Measurements from ENCODE around the gene SNTG2.

The SNTG2 gene

DNA sequence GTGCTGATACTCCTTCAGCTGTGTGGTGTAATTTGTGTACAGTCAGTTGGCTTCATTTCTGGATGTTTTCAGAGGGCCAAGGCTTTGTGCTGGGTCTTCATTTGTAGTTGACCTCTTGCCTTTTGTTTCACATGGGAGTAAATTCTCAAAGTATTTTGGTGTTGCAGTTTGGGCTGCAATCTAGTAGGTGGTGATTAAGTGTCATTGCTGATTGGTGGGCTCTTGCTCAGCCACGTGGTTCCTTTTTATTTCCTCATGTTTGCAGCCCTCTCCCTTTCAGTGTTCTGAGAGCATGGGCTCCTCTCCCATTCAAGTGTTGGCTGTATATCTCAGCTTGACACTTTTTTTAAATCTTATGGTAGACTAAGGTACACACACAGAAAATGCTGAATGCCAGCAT is 96.8 kb downstream of the SNTG2 start:
- peak; percentile 20 for DNase-seq (ENCODE audit: low spot score)

DNA sequence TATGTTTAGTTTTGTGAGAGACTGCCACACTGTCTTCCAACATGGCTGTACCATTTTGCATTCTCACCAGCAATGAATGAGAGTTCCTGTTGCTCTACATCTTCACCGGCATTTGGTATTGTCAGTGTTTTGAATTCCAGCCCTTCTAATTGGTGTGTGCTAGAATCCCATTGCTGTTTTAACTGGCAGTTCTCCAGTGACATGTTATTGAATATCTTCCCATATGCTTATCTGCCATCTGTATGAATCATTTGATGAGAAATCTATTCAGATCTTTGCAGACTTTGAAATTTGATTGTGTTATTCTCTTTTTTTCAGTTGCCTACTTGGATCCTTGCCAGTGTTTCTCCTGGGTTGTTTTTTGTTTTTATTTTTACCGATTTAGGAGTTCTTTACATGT is 99.0 kb downstream of the SNTG2 start:
- no peak for FAIRE-seq
- DNase-seq (ENCODE audit: low spot score) = no peak

More for the DNA sequence above, 96.8 kb downstream of the SNTG2 start:
- no peak for FAIRE-seq

DNA sequence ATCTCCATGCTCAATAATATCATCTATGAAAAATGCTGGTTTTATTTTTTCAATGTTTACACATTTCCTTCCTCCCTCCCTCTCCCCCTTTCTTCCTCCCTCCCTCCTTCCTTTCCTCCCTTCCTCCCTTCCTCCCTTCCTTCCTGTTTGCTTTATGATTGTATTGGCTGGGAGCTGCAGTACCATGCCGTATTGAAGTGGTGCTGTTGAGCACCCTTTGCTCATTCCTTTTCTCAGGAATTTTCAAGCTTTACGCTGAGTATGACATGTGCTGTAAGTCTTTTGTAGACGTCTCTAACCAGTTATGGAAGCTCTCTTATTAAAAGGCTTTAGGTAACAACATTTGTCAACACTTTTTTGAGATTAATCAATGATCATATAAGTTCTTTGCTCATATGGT is 100.4 kb downstream of the SNTG2 start:
- peak; percentile 33 for DNase-seq (ENCODE audit: low spot score)
- FAIRE-seq = no peak

DNA sequence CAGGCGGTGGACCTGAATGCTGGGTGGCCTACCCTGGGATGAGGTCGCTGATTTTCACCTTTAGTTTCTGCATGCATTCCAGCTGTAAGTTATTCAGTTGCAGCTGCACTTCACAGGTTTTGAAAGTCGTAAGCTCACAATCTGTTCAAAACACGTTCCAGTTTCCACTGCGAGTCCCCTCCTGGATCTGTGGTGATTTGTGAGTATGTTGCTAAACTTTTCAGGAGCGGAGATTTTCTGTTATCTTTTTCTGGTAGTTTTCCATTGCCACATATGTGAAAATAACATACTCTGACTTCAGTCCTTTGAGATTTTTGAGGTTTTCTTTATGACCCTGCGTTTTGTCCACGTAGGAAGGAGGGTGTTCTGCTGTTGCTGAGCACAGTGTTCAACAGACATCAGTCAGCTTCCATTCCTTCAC is 102.1 kb downstream of the SNTG2 start:
- no peak for DNase-seq (ENCODE audit: low spot score)
- no peak for FAIRE-seq

DNA sequence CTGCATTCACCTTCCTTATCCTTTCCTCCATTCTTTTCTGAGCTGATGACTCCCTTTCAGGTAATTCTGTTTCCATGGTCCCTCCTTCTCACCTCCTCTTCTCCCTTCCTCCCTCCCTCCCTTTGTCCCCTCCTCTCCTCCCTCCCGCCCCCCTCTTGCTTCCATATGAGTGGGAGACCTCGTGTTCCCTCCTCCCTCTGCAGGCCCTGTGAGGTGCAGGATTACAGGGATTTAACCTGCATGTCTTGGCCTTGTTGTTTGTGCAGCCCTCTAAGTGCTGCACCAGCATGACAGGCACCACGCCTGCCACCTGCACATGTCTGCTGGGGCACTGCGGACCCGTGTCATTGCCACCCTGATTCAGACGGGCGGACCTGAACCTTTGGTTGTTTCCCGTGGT is 103.1 kb downstream of the SNTG2 start:
- DNase-seq (ENCODE audit: low spot score) (no peak), FAIRE-seq (no peak)

DNA sequence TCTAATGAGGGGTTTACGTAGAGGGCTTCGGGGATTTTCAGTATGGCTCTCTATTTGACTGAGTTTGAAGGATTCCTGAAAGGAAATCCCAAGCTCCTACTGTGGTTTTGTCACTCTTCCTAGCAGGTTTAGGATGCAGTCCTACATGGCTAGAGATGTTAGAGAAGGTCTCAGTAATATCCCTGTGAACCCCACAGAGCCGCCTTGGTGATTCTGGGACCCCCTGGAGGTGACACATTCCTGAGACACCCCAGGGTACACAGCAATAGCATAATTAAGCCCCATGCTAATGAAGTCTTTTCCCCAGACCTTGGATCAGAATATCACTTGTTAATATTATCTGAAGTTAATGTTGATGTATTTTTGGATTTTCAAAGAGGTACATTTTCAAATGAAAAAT is 103.8 kb downstream of the SNTG2 start:
- no peak for FAIRE-seq
- DNase-seq (ENCODE audit: low spot score) = no peak

DNA sequence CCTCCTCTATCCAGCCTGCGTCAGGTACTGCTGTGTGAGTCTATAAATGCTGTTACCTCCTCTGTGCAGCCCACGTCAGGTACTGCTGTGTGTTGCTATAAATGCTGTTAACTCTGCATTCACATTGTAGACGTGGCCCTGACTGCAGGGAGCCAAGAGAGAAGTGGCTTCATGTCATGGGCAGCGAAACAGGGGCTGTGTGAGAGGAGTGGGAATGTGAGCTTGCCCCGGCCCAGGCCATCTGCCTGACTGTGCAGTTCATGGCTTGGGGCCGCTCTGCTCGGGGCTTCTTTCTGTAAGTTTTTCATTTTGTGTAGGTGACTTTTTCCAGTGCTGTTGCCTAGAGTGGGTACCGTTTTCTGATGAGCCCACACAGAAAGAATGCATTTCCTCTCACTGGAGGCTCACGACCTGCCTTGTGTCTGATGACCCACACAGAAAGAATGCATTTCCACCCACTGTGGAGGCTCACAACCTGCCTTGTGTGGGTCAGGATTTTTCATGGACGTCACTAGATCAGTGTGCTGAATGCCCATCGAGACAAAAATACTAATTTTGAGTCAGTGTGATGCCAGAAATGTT is 104.5 kb downstream of the SNTG2 start:
- FAIRE-seq (peak; percentile 76), DNase-seq (ENCODE audit: low spot score) (peak; percentile 86)

DNA sequence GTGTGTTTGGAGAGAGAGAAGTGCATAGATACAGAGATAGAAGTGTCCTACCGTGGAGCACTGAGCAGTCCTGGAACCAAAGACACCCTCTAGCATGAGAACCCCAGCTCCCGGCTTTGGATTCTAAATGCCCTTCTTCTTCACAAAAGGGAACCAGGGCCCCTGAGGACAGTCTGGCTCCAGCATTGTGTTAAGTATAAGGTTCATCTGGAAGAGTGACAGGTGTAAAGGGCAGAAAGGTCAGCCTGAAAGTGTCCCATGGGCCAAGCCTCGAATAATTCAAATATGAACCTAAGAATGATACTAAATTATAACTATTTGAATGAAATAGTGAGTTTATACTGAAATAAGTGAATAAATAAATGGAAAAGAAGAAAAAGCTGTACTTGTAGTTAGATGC is 109.7 kb downstream of the SNTG2 start:
- FAIRE-seq (no peak), DNase-seq (ENCODE audit: low spot score) (no peak)

DNA sequence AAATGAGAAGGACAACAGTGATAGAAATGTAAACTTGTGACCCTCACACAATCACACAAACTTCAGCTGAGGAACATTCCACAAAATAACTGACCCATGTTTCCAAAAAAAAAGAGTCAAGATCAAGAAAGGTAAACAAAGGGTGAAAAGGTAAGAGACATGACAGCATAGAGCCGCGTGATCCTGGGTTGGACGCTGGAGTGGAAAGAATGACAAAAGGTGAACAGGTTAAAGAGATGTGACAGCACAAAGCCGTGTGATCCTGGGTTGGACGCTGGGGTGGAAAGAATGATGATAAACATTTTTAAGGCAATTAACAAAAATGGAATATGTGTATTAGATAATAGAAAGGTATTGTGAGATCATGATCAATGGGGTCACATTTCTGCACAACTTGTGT is 110.3 kb downstream of the SNTG2 start:
- FAIRE-seq (no peak), DNase-seq (ENCODE audit: low spot score) (no peak)

DNA sequence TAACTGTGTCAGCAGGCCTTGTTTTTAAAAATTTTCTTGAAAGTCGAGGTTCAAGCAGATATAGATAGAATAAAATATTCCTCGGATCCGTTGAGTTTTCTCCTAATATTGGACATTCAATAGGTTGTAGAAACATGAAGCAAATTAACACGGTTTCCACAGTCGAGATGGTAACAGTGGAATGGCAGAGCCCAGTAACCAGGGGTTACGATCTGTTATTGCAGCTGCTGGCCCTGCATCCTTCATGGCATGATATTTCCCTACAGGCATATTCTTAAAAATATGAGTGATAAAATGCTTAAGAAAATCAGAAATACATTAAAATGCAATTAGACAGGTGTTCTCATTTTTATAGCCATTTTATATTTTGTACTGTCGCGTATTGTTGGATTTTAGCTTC is 117.6 kb downstream of the SNTG2 start:
- no peak for DNase-seq (ENCODE audit: low spot score)
- no peak for FAIRE-seq

DNA sequence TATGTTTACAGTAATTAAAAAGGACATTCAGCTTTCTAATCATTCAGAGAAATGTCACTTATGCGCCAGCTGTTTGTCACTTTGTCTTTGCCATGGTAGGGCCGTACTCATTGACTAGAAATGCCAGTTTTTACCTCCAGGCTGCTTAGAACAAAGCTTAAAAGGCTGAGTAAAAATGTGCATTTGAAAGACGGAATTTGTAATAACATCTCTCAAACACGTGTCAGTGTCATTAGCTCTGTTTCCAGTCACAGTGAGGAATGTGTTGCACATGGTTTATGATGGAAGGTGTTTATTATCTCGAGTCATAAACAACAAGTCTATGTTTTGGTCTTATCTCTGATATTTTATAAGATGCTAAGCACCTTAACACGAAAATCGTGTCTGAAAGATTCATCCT is 118.2 kb downstream of the SNTG2 start:
- FAIRE-seq (no peak), DNase-seq (ENCODE audit: low spot score) (no peak)

DNA sequence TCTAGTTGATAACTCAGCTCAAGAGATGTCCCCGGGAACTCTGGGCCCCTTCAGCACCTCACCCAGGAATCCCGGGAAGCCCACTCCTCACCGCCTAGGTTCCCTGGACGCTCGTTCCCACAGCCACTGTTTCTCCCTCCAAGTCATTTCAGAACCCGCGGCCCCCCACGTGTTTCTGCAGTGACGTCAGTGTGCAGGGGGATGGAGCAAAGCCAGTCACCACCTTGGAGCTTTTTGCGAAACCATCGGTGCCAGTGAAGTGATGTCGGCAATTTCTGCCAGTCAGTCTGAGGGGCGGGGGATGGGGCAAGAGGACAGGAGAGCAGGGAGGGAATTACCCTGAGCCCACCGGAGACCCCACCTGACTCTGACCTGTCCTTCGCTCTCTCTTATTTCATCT is 119.2 kb downstream of the SNTG2 start:
- FAIRE-seq = no peak
- no peak for DNase-seq (ENCODE audit: low spot score)

DNA sequence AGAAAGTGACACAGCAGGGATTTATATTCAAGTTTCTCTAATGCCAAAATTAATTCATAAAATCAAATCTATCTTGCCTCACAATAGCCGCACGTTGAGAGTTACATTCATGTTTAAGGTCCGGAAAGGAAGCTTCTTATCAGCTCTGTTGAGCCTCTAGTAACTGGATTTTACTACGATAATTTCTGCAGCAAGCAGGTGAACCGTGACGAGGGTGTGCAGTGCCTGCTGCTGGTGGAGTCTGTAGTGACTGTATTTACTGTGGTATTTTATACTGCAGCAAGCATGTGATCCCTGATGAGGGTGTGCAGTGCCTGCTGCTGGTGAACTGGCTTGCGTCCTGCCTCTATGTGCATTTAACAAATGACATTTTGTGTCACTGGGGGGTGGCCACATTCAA is 120.0 kb downstream of the SNTG2 start:
- FAIRE-seq = no peak

DNA sequence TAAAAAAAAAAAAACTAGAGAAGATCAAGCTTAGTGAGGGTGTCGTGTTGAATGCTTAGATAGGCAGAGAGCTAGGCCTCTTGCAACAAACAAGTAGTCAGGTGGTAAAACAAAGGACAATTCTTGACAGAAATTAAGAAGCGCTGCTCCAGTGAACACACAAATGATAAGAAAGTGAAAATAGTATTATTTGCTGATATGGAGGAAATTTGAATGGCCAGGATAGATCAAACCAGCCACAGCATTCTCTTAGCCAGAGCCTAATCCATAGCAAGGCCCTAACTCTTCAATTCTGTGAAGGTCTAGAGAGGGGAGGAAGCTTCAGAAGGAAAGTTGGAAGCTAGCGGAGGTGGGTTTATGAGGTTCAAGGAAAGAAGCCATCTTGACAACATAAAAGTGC is 121.0 kb downstream of the SNTG2 start:
- no peak for DNase-seq (ENCODE audit: low spot score)
- no peak for FAIRE-seq

More for the DNA sequence above, 120.0 kb downstream of the SNTG2 start:
- no peak for DNase-seq (ENCODE audit: low spot score)

DNA sequence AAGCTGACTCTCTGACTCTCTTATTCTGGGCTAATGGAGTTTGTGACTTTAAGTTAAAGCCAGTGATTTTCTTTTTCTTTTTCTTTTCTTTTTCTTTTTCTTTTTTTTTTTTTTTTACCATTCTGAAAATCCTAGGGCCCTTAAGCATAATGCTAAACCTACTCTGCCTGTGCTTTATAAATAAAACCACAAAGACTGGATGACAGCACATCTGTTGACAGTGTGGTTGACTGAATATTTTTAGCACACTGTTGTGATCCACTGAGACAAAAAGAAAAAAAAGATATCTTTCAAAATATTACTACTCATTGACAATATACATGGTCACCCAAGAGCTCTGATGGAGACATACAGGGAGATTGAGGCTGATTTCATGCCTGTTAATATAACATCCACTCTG is 121.6 kb downstream of the SNTG2 start:
- FAIRE-seq = no peak
- DNase-seq (ENCODE audit: low spot score) = no peak

DNA sequence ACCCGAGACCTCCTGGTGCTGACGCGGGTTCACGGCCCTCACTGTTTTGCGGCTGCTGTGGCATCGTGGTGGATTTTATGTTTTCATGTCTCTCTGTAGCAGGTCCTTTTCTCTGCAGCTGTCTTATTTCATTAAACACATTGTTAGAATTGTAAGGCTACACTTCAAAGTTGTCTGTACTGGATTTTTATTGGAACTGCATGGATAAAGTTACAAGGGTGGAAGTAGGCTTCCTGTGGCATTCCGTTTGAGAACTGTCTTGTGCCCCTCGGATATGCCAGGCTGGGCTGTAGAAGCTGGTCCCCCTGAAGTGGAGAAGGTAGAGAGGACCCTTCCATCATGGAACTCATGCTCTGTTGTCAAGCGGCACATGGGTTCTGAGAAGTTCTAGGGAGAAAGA is 127.3 kb downstream of the SNTG2 start:
- no peak for FAIRE-seq

DNA sequence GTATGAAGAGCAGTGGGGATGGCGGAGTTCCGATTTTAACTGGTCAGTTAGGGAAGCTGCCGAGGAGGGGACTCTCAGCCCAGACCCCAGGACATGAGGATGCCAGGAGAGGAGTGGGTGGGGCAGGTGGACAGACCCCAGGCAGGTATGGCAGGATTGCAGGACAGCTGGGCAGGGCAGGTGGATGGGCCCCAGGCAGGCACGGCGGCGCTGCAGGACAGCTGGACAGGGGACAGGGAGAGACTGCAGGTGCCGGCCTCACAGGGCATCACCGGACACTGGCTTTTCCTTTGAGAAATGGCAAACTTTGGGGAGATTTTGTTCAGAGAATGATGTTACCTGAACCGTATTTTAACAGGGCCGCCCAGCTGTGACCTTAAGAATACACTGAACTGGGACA is 127.7 kb downstream of the SNTG2 start:
- DNase-seq (ENCODE audit: low spot score) (no peak), FAIRE-seq (no peak)

More for the DNA sequence above, 127.3 kb downstream of the SNTG2 start:
- DNase-seq (ENCODE audit: low spot score) = no peak

DNA sequence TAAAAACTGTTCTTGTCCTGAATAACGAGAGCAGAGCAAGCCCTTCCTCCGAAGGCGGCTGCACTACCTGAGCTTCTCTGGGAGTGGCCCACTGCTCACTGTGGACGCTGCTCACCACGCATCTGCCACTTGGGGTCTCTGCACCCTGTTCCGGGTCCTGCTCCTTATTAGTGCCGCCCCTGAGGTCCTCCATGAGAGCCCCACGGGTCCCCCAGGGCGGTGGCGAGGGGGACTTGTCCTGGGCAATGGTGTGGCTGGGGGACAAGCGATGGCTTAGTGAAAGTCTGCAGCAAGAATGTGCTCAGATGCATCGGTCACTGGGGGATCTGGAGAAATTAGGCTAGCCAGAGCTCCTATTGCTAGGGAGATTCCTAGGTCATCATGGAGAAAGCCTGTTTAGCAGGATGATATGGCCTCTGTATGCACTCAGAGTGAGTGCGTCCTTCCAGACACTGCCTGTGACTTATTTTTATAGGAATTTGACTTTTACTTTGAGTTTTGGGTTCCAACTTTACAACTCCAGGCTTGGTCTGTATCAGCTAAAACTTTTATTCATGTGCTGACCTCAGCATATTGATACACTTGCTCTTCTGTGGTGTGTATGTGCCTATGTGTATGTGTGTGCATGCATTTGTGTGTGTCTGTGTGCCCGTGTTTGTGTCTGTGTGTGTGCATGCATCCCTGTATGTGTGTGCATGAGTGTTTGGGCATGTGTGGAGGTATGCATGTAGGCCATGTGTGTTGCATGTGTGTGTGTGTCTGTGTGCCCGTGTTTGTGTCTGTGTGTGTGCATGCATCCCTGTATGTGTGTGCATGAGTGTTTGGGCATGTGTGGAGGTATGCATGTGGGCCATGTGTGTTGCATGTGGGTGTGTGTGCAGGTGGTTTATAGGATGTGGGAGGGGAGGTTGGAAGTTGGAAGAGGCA is 129.5 kb downstream of the SNTG2 start:
- FAIRE-seq = no peak
- DNase-seq (ENCODE audit: low spot score) = no peak

DNA sequence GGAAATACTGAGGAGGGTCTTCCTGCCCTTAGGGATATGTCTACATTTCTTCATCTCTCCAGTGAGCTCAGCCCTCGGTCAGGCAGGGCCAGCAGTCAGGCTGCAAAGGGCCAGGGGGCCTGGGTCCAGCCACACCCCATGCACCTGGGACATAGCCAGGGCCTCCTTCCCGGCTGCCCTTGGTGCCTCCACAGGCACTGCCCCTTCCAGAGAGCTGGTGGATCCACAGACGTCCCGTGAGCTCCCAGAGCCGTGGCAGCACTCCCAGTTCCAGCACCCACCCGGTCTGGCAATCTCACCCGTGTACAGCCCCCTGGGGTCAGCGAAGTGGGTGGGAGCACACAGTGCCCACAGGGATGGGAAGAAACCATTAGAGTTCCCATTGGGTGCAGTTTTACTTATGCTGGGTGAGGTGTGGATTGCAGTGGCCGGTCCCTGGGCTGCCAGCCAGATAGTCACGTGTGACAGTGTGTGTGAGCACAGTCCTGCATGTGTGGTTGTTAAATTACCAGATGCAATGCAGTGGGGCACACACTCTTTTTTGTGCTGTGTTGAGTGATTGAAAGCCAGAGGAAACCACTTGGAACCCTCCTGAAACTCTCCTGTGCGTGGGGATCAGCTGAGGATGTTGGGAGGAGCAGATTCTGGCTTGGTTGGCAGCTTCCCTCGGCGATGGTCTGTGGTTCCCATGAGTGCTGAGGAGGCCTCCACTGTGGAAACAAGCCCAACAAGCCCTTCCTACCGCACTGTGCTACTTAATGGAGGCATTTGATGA is 131.0 kb downstream of the SNTG2 start:
- FAIRE-seq (no peak), DNase-seq (ENCODE audit: low spot score) (no peak)

DNA sequence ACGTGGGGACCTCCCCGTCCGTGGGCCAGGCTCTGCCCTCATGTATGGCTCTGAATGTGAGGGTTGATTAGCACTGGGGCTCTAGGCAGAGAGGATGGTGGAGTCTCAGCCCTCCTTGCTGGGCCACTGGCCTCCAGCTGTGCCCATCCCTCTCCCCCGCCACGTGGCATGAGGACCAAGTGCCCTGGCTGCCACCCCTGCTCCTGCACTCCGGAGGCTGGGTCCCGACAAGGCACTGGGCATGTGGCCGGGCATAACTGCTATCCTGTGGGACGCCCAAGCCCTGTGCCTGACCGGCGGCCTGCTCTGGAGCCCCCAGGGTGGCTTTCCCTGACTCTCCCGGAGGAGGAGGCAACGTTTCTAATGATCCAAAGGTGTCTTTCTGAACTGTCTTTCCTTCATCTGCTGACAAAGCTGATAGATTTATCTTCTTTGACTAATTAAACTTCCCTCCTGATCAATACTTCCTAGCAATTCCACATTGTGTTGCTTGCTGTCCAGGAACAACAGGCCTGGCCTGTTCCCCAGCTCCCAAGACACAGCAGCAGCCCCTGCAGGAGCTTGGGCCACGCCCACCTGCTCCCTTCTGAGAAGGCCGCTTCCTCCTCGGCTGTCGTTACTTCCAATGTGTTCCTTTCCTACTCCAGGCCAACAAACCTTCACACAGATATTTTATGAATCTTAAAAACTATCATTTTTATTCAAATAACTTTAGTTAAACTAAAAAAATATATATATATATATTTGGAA is 132.0 kb downstream of the SNTG2 start:
- no peak for DNase-seq (ENCODE audit: low spot score)
- no peak for FAIRE-seq

DNA sequence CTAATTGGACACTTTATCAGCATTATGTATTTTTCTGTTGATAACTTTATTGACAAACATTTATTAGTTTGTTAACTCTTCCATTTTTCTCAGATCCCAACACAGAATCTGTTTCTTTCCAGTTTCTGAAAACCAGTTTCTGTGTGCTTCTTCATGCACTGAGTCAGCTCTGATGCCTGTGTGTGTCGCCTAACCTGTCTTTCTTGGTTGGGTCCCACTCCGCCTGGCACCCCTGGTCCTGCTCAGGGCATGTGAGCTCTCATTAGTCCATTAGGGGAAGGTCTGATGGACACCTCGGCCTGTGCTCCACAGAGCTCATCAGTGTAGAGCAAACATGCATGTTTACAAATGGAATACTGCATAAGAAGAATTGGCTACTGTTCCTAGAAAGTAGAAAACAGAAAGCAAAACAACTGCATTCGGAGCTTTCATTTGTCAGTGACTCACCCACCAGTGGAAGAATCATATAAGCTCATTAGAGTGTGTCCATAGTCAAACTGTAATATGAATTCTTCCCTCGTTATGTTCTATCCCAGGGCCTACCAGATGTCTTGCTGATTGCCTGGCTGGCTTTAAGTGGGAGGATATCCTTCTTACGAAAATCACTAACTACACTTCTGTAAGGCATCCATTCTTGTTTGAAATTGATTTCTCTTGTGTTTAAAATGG is 137.7 kb downstream of the SNTG2 start:
- DNase-seq (ENCODE audit: low spot score) = no peak
- FAIRE-seq = no peak

All from RCC 7860 (cell line).